Stimulated activated CD4-positive, alpha-beta T cell treated with anti-CD3 and anti-CD28 coated beads, Interleukin-2, amount 100 ng/mL, for 24 hours (primary cell): Measurements from ENCODE around the gene PAPSS2.
"Not testable (repeated sequence)": the region's sequence is repeated elsewhere in the genome, so short reads cannot be mapped to it uniquely, and the experiment has no call there.

Experiments used
- DNase-seq, 2 donors: peaks; one replicate each; pipeline ENCODE4 v3.0.0-alpha.2; 2020

Gene PAPSS2

DNA sequence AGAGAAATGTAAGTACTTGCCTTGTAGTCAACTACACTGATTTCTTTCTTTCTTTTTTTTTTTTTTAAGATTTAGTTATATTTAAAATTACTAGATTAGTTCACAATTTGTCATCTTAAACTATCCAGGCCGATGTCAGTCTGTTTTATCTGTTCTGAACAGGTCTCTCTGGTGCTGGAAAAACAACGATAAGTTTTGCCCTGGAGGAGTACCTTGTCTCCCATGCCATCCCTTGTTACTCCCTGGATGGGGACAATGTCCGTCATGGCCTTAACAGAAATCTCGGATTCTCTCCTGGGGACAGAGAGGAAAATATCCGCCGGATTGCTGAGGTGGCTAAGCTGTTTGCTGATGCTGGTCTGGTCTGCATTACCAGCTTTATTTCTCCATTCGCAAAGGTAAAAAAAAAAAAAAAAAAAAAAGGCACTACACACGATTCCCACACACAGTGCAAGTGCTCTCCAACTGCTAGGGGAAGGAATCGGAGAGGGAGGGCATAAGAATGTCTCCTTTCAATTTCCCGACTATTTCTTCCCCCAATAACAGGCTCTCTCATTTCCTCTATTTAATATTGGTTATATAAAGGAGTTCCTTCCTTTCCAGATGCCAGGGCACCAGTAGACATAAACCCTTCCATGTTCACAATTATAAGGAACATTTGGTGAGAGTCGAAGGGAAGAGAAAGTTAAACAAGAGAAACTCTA lies 53.4 kb downstream of the PAPSS2 start:
- no peak for DNase-seq

DNA sequence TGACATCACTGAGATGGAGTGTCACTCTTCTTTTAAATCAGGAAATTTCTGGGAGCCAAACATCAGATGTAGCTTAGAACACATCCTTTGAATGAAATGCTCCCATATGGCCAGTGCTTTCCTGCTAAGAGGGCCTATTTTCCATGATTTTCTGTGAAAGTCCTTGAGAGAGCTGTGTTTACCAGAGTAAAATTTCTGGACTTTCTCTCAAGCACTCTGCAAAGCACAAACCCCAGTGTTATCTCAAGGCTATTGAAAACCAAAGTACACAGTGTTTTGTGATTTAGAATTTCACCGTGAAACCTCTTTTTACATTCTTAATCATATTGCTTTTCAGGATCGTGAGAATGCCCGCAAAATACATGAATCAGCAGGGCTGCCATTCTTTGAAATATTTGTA lies 54.0 kb downstream of the PAPSS2 start:
- no peak for DNase-seq

DNA sequence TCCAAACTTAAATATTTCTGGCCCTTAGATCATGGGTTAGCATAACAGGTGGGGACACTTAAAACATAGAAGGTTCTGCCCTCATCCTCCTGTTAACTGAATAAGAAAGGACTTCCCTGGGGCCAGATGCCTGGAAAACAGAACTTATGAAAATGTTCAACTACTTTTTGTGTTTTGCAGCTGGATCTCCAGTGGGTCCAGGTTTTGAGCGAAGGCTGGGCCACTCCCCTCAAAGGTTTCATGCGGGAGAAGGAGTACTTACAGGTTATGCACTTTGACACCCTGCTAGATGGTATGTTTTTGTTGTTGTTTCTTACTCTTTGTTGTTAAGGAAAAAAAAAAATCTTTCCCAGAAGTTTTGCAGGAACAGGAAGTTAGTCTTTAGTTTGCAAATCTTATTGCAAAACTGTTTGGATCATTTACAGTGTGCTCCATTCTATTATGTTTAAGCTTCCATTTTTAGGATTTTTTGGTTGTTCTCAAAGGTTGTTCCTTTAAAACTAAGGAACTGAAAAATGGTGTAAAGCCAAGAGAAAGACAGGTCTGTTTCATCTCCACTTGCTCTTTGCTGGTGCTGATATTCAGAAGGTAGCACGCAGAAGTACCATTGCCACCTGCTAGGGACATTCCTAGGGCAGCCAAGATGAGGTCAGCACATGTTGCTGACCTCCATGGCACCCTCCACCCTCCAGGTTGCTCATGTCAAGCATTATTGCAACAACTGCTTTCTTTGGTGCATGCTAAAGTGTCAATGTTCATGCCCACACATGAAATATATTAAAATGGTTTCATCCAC lies 56.1 kb downstream of the PAPSS2 start:
- no peak for DNase-seq

DNA sequence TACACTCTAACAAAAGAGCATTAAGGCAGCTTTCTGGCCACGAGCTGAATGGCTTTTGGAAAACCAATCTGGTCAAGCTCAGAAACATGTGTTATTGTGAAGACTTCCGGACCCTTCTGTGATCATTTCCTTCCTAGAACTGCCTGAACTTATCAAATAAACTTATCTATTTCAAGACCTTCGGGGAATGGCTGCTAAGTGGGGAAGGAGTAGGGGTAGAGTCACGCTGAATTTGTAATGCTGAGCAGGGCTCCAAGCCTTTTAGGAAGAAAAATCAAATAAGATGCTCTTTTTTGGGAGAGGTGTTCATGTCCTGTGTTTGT lies 56.6 kb downstream of the PAPSS2 start:
- DNase-seq, result no peak

DNA sequence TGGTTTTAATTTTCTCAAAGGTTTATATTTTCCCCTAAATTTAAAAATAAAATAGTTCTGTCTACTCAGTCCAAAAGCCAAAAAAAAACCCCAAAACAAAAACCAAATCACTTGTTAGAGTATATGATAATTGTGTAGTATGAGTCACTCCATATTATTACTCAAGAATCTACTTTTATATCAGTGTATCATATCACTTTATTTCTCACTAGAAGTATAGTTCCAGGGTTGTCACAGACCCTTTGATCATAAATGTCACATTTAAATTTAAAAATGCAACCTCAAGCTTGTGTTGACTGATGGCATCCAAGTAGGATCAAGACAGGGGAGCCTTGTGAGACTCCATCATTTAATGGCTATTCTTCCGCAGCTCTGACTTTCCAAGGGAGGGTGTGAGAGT lies 61.0 kb downstream of the PAPSS2 start:
- DNase-seq, result no peak

DNA sequence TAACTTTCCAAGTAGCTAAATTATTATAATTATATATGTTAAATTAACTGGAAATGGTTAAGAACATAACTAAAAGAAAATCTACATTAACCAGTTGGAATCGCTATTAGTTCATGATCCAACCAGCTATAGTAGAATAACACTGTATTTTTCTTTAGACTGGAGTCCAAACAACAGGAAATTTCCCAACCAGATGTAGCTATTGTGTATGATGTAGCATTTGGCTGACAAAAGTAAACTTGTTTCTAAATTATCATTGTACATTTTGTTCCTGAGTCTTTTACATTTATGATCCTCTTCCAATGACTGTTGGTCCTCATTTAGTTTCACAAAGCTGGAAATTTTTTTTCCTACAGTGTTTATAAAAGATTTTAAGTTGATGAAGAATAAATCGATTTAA lies 62.1 kb downstream of the PAPSS2 start:
- DNase-seq, result no peak

DNA sequence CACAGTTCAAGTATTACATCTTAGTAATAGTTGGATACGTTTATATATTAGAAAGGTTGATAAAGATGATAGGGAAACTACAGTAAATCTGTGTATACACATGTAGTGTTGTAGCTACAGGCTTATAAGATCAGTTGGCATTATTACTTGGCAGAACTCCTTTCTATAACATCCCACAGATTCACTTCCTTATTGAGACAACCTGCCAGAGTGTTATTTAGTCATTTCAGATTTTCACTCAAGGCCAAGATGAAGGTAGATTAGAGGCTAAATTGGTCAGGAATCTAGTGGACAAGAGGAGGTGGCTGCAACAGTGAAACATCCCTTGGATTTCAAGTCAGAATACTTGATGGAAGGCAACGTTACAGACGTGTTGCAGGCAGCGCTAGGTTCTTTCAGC lies 63.0 kb downstream of the PAPSS2 start:
- no peak for DNase-seq

DNA sequence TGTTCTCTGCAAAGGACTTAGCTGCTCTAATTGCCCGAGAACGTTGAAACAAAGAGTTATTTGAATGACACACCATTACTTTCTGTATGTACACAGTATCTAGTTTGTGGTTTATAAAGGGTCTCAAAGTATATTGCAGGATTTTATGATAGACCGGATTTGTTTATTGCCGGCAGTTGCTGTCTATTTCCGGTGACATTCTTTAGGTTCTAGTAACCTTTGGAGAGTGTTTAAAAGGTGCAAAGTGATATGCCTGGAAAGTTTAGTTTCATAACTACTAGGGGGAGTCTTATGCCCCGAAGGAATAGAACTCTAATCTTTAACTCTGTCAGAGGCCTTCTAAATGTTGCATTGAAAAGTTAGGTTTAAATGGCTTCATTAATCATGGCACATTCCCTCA lies 63.8 kb downstream of the PAPSS2 start:
- no peak for DNase-seq

DNA sequence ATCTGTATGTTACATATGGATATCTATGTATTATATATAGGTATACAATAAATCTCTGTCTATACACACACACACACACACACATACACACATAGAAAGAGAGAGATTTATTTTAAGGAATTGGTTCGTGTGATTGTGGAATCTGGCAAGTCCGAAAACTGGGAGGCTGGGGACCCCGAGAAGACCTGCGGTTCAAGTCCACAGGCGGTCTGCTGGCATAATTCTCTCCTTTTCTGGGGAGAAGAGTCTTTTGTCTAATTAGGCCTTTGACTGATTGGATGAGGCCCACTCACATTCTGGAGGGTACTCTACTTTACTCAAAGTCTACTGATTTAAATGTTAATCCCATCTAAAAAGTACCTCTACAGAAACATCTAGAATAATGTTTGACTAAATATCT lies 65.1 kb downstream of the PAPSS2 start:
- no peak for DNase-seq

DNA sequence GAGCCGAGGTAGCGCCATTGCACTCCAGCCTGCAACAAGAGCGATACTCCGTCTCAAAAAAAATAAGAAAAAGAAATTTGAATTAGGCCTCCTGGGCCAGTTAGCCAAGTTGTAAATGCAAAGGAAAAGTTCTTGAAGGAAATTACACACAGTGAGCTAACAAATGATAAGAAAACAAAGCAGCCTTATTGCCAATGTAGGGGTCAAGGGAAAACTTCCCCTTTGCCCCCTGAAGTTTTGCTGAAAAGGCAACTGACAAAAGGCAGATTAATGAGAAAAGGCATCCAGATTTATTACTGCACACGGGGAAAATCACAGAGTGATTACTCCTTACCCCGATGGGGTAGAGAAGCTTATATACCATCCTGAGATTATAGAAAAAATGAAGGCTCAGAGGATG lies 70.3 kb downstream of the PAPSS2 start:
- DNase-seq, result no peak

DNA sequence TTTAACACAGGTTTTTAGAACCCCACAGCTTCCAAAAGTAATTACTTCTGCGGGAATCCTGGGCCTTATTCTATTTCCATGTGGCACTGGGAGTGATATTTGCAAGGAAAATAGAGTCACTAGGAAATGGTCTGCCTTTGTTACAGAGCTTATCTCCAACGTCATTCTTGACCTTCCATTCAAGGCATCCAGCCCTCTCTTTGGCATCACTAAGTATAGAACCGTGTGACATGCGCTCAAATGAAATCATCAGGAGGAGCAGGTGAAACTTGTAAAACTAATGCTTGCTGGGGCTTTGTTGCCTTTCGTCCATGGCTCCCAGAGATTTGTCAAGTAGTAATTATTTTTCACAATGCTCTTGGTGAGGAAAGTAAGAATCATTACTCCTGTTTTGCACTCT lies 73.4 kb downstream of the PAPSS2 start:
- no peak for DNase-seq

DNA sequence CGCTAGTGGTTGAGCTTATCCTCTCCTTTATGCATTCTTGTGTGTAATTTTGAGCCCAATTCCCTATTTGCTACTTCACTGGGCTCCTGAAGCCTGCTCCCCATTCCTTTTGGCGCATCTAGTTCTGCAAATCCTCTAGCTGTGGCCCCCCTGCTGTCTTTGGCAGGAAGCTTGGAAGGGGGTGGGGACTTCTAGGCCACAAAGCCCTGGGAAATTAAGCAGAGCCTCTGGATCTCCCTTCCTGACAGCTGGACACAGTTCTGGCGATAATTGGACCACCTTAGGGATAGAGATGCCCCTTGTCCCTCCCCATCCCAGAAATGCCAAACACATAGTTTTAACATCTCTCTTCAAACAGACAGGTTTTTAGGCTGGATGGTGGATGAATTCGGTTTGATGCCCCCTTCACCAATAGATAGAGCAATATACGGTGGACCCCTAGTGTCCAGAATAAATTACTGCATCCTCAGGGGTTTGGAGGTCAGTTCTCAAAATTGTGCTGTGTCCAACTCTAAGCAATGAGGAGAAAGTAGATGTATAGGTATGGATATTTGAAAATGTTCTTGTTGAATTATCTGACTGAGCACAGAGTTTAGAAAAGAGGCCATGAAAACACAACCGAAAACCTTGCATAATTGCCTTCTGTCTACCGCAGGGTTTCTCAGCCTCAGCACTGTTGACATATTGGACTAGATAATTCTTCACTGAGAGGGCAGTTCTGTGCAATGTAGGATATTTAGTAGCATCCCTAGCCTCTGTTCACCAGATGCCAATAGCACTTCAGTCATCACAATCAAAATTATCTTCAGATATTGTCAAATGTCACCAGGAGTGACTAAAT lies 75.5 kb downstream of the PAPSS2 start:
- no peak for DNase-seq

DNA sequence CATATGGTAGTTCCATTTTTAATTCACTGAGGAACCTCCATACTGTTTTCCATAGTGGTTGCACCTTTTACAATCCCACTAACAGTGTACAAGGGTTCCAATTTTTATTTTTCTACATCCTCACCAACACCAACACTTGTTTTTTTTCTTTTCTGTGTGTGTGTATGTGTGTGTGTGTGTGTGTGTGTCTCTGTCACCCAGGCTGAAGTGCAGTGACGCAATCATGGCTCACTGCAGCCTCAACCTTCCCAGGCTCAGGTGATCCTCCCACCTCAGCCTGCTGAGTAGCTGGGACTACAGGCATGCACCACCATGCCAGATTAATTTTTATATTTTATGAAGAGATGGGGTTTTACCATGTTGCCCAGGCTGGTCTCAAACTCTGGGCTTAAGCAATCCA lies 78.6 kb downstream of the PAPSS2 start:
- DNase-seq, result not testable (repeated sequence)

DNA sequence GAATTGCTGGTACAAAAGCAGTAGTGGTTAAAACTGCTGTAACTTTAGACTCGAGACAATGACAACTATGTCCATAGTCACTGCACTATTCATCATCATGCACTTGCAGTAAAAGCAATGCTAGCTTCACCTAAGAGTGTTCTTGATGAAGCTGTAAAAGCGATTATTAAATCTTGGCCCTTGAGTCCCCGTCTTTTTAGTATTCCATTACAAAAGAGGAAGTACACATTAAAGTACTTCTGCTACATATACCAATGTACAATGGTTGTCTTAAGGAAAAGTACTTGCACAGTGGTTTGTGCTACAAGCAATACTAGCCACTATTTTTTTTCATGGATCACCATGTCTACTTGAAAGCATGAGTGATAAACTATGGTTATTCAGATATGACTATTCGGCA lies 80.0 kb downstream of the PAPSS2 start:
- DNase-seq, result no peak

DNA sequence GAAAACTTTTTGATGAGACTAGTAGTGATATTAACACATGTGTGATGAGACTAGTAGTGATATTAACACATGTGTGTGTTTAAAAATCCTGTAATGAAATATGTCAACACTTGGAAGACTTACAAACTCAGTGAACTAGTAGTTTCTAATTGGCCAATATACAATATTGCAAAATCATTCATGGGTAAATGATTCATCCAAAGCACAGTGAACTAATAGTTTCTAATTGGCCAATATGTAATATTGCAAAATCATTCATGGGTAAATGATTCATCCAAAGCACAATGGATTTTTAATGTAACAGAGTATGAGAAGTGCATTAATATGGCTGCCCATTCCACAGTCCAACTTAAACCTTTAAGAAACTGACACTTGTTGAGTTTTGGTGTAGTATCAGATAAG lies 80.6 kb downstream of the PAPSS2 start:
- no peak for DNase-seq

DNA sequence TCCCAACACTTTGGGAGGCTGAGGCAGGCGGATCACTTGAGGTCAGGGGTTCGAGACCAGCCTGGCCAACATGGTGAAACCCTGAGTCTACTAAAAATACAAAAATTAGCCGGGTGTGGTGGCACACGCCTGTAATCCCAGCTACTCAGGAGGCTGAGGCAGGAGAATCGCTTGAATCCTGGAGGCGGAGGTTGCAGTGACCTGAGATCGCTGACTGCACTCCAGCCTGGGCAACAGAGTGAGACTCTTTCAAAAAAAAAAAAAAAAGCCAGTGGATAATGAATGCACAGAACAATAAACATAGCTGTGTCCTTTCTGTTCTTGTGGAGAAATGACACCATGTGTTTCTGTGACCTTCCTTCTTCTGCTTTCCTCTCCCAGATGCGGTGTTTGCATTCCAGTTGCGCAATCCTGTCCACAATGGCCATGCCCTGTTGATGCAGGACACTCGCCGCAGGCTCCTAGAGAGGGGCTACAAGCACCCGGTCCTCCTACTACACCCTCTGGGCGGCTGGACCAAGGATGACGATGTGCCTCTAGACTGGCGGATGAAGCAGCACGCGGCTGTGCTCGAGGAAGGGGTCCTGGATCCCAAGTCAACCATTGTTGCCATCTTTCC lies 83.4 kb downstream of the PAPSS2 start:
- DNase-seq, result not testable (repeated sequence)

DNA sequence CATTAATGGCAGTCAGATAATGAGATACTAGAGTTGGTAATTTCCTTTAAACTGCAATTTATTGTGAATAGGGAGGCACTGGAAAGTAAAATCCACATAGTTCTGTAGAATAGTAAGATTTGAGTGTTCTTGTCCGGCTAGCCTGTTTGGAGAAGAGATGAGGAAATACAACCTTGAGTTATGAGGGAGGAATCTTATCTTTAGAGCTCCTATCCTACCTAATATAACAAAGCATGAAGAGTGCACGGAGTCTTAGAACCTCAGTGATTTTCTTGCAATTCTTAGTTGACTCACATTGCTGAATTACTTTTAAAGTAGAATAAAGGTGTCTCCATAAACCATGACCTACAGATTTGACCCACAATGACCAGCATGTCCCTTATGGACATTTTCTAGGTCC lies 84.9 kb downstream of the PAPSS2 start:
- DNase-seq, result no peak

DNA sequence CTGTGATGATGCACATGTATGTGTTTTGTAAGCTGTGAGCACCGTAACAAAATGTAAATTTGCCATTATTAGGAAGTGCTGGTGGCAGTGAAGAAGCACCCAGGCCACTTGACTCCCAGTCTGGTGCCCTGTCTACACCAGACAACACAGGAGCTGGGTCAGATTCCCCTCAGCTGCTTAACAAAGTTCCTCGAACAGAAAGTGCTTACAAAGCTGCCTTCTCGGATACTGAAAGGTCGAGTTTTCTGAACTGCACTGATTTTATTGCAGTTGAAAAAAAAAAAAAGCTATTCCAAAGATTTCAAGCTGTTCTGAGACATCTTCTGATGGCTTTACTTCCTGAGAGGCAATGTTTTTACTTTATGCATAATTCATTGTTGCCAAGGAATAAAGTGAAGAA lies 87.2 kb downstream of the PAPSS2 start:
- DNase-seq, result no peak

DNA sequence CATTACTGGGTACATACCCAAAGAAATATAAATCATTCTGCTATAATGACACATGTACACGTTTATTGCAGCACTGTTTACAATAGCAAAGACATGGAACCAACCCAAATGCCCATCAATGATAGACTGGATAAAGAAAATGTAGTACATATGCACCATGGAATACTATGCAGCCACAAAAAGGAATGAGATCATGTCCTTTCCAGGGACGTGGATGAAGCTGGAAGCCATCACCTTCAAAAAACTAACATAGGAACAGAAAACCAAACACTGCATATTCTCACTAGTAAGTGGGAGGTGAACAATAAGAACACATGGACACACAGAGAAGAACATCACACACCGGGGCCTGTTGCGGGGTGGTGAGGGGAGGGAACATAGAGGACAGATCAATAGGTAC lies 88.6 kb downstream of the PAPSS2 start:
- DNase-seq, result not testable (repeated sequence)

DNA sequence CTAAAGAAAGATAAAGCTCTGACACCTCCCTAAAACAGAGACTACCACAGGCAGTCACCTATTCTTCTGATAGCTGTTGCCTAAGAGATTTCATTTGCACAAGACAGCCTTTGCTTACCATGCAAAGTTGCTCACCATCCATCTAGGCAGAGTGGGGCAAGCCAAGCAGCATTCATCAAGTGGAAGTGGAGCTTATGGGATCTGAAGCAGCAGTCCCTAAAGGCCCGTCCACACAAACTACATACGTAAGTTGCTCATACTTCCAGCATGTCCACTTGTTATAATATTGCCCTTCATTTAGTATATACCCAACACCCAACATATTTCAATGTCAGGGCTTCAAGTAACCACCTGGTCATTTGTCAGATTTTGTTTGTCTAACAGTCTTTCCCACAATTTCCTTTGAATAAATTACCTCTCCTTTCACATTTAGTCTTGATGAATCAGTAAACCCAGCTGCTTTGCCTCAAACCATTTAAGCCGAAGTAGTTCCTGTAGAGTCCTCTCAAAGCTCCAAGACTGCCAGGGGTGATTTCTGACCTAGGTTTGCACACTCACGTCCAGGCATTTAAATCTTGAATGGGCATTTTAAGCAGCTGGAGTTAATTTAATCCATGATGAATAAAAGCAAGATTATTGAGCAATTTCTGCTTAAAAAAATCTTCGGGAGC lies 90.5 kb downstream of the PAPSS2 start:
- no peak for DNase-seq

DNA sequence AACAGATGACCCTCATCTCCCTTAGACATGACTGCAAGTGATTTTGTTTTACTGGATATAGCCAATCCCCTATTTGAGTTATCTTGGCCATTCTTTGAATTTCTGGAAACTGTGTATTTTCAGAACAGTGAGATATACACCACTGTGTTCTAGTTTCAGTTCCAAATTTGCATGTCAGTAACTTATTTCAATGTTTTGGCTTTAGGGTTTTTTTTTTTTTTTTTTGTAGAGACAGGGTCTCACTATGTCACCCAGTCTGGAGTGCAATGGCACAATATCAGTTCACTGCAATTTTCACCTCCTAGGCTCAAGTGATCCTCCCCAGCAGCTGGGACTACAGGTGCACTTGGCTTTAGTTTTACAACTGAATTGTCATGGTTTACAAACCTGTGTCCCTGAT lies 91.1 kb downstream of the PAPSS2 start:
- no peak for DNase-seq

DNA sequence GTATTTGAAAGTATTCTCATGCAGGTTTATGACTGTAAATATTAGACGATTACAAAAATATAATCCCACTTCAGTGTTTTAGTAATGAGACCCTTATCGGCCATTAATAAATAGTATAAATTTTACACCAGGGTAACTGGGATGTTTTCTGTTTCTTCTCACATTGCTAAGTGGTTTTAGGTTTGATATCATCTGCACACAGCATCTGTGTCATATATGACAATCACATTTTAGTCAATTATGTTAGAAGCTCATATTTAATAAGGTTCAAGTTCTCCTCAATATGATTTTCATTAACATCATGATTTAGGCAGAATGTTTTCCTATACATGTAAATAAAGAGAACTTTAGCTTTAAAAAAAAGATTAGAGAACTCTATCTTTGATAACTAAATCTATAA lies 91.6 kb downstream of the PAPSS2 start:
- DNase-seq, result no peak

DNA sequence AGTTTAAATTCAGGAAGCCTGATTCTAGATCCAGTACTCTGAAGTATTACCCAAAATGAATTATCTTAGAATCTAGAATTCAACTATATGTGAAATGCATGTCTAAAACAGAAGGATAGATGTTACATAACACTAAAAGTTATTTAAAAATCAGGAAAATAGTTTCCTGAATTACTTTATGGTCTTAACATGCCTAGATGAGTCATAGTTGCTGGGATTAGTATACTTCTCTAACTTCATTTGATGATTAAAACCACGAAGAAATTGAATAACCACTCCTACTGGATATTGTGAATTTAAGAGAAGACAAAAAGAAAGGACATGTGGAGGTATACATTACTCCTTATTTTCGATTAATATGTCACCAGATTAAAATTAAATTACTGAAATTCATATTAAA lies 92.9 kb downstream of the PAPSS2 start:
- DNase-seq, result no peak
